ENCODE measurements around the gene CCDC88B. TPM values are rescaled to one million over a fixed set of nuclear protein-coding genes. Genes with fewer than 3 reads are reported as not detected.

The CCDC88B gene
- total and polyA plus RNA-seq, 9 of the 15 experiments (the other 6 are each of a cell fraction or from before 2014, with no cell fraction given), result 0.13 to 18.1 (median 7.9) TPM

- TF ChIP-seq HNRNPL (IDR thresholded peaks at IDR 0.05; ENCODE audit: low read depth, low read length), result no peak
- TF ChIP-seq PKNOX1 (IDR thresholded peaks at IDR 0.05), result 0 out of 2 replicates have a peak, but pooled peaks have one; percentile 9
- TF ChIP-seq CTCF (IDR thresholded peaks at IDR 0.05 in 2 of 3, conservative IDR thresholded peaks at IDR 0.05 in 1 of 3; ENCODE audit: insufficient read depth in 2 of 3, low read depth in 1 of 3, low read length in 3 of 3), result peak in 2 of 3 experiments; percentile 42 to 49; a peak in 3 of 6 replicates
- no peak for TF ChIP-seq TCFL5 (CRISPR knock-in tag; conservative IDR thresholded peaks at IDR 0.05)
- no peak for TF ChIP-seq ZNF143 (CRISPR knock-in tag; IDR thresholded peaks at IDR 0.05)
- TF ChIP-seq FIP1L1 (IDR thresholded peaks at IDR 0.05; ENCODE audit: low read depth, low read length, poor library complexity, severe bottlenecking), result no peak
- no peak for TF ChIP-seq SP2 (IDR thresholded peaks at IDR 0.05; ENCODE audit: extremely low read depth, low read depth, low read length, poor library complexity, severe bottlenecking)
- TF ChIP-seq POLR2G (IDR thresholded peaks at IDR 0.05; ENCODE audit: low read depth, low read length), result no peak
- TF ChIP-seq ZNF407 (IDR thresholded peaks at IDR 0.05; ENCODE audit: low read depth), result no peak
- TF ChIP-seq SRF (CRISPR knock-in tag; IDR thresholded peaks at IDR 0.05), result no peak
- peak; percentile 73 for TF ChIP-seq EGR1 (conservative IDR thresholded peaks at IDR 0.05)
- TF ChIP-seq HMGN3 (IDR thresholded peaks at IDR 0.05; ENCODE audit: borderline replicate concordance, extremely low read depth, insufficient read length, low read depth, low read length), result peak; percentile 65
- TF ChIP-seq MTA3 (IDR thresholded peaks at IDR 0.05; ENCODE audit: borderline replicate concordance), result 0 out of 2 replicates have a peak, but pooled peaks have one; percentile 30
- TF ChIP-seq TFAP4 (CRISPR knock-in tag; IDR thresholded peaks at IDR 0.05; ENCODE audit: borderline replicate concordance), result peak; percentile 66
Observed at GRCh38 chr11:64340671-64341335, 799 bp downstream of the CCDC88B start (continued).
